ENCODE measurements around the gene RELN. TPM values are rescaled to one million over a fixed set of nuclear protein-coding genes. Genes with fewer than 3 reads are reported as not detected.

Gene RELN
- total RNA-seq, 1 experiment from 2014 or later: 0.10 TPM

- H3K27me3 ChIP-seq (ENCODE audit: control insufficient read depth, insufficient read depth, low read length): peaks cover 4% of the 10 kb centered on the region
- no peak for TF ChIP-seq REST (IDR thresholded peaks at IDR 0.05; ENCODE audit: insufficient read depth in 1 of 2, low read depth in 2 of 2, low read length in 1 of 2)
- no peak for TF ChIP-seq POLR2AphosphoS5 (IDR thresholded peaks at IDR 0.05; ENCODE audit: low read depth, low read length)
- TF ChIP-seq TCF7L2 (IDR thresholded peaks at IDR 0.05; ENCODE audit: low read depth, low read length): no peak
- no peak for TF ChIP-seq CTCF (IDR thresholded peaks at IDR 0.05)
- TF ChIP-seq SIN3A (IDR thresholded peaks at IDR 0.05; ENCODE audit: borderline replicate concordance, insufficient read depth, low read depth, low read length): no peak
- H3K36me3 ChIP-seq (ENCODE audit: control insufficient read depth, insufficient read depth, low read length): no peaks in the 10 kb centered on the region
- H3K4me1 ChIP-seq (ENCODE audit: control insufficient read depth, insufficient read depth, low read length): no peaks in the 10 kb centered on the region
- ATAC-seq: no peak
- ChIA-PET POLR2A (no interaction called here), CTCF (no interaction called here)
- no peak overlapping the region for H3K4me3 ChIP-seq (ENCODE audit: low read depth in 2 of 2, low read length in 2 of 2)
- BruUV-seq (replicated peaks): no TSS peak
- no peak overlapping the region for H3K27ac ChIP-seq (ENCODE audit: low read length)
- no peak for DNase-seq (ENCODE audit: low read depth, low spot score)
- in situ Hi-C loops (cut with HindIII; ENCODE audit: low pct_unique_long_range_greater_than_20kb, low sequenced_read_pairs): no loop called here
- intact Hi-C loops (cut with micrococcal nuclease; ENCODE audit: unreplicated experiment): no loop called here
- H3K9me3 ChIP-seq (ENCODE audit: control insufficient read depth, insufficient read depth, low read depth, low read length): no peaks in the 10 kb centered on the region
These were observed 450.3 kb downstream of the RELN start for GRCh38 chr7:103538964-103539709.

- in situ Hi-C loops (cut with HindIII; ENCODE audit: low pct_unique_long_range_greater_than_20kb, low sequenced_read_pairs): no loop called here
- CTCF ChIA-PET: no interaction called here
These were observed 455.7 kb downstream of the RELN start for GRCh38 chr7:103533761-103534160.

More at GRCh38 chr7:103533761-103534160, 455.7 kb downstream of the RELN start:
- no TSS peak for BruUV-seq (replicated peaks)
- Histone ChIP-seq H3K9me3 (ENCODE audit: control insufficient read depth, insufficient read depth, low read depth, low read length) (no peaks in the 10 kb centered on the region), H3K27ac (ENCODE audit: low read length) (no peak overlapping the region), H3K4me1 (ENCODE audit: control insufficient read depth, insufficient read depth, low read length) (no peaks in the 10 kb centered on the region), H3K36me3 (ENCODE audit: control insufficient read depth, insufficient read depth, low read length) (no peaks in the 10 kb centered on the region), H3K27me3 (ENCODE audit: control insufficient read depth, insufficient read depth, low read length) (no peaks in the 10 kb centered on the region), H3K4me3 (ENCODE audit: low read depth in 2 of 2, low read length in 2 of 2) (no peak overlapping the region)
- POLR2A ChIA-PET: no interaction called here
- ATAC-seq: no peak
- no peak for TF ChIP-seq POLR2AphosphoS5 (IDR thresholded peaks at IDR 0.05; ENCODE audit: low read depth, low read length)
- no peak for TF ChIP-seq REST (IDR thresholded peaks at IDR 0.05; ENCODE audit: insufficient read depth in 1 of 2, low read depth in 2 of 2, low read length in 1 of 2)
- no peak for TF ChIP-seq CTCF (IDR thresholded peaks at IDR 0.05)
- no peak for TF ChIP-seq TCF7L2 (IDR thresholded peaks at IDR 0.05; ENCODE audit: low read depth, low read length)
- no peak for TF ChIP-seq SIN3A (IDR thresholded peaks at IDR 0.05; ENCODE audit: borderline replicate concordance, insufficient read depth, low read depth, low read length)
- intact Hi-C loops (cut with micrococcal nuclease; ENCODE audit: unreplicated experiment): no loop called here
- DNase-seq (ENCODE audit: low read depth, low spot score): no peak

Data from Panc1 (cell line).